ENCODE data around the gene KIAA1586. TPM values are rescaled to one million over a fixed set of nuclear protein-coding genes. Genes with fewer than 3 reads are reported as not detected.

KIAA1586 gene
- total and polyA plus RNA-seq, 9 of the 15 experiments (the other 6 are each of a cell fraction or from before 2014, with no cell fraction given) = 23.4 to 43.6 (median 29.5) TPM

DNA sequence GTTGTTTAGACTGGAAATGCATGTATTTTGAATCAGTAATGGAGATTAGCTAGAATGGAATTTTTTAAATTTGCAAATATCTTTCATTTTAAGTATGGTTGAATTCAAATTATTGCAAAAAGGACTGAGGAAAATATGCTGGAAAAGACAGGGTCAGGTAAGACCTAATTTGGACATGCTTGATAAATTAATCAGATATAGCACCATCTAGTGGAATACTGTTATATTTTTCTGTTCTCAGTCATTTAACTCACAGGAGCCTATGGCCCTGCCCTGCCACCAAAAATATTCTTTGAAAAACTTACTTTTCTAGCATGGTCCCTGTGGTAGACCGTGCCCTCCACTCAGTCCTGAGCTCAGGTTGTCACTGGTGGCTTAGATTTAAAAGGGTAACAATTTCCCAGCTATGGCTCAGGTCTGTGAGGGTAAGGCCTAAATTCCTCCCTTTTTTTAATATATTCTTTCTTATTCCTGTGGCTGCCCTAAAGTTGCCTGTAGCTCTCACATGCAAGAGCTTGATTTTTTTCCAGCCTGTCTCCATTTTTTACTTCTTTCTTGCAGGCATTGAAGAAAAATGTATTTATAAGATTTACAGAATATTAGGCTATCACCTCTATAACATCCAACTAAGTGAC is 25.3 kb upstream of the KIAA1586 start:
- peaks cover 8 to 16% of the 10 kb centered on the region in 2 experiments; a peak in 4 of 5 replicates for H3K4me1 ChIP-seq (replicated peaks in 1 of 2; ENCODE audit: control insufficient read depth in 2 of 2, insufficient read depth in 2 of 2, low read length in 2 of 2)
- in situ Hi-C loops (cut with MboI) = no loop called here
- WGBS (ENCODE audit: insufficient coverage, low coverage, missing lambda C conversion rate) = 0% methylated on average over 1 of the region's 1 CpG
- FAIRE-seq = peak; percentile 46
- H3K27ac ChIP-seq (ENCODE audit: extremely low read depth, low read depth, low read length) = no peak overlapping the region
- no peaks in the 10 kb centered on the region for H3K79me2 ChIP-seq (ENCODE audit: control insufficient read depth, insufficient read depth, low read length)
- H3K27me3 ChIP-seq (ENCODE audit: control insufficient read depth in 2 of 2, insufficient read depth in 2 of 2, low read length in 2 of 2) = no peaks in the 10 kb centered on the region
- H3K9me1 ChIP-seq (ENCODE audit: control insufficient read depth, insufficient read depth, low read length) = no peaks in the 10 kb centered on the region
- no TSS peak for BruUV-seq (replicated peaks)
- no peak overlapping the region for H3K9ac ChIP-seq (ENCODE audit: insufficient read depth in 1 of 2, low read depth in 2 of 2, low read length in 2 of 2)
- intact Hi-C loops (cut with micrococcal nuclease) = loop anchor here (2.0 kb wide), 1 partner anchor 66 kb away; the partner anchor contains the start of gene BEND6
- H2AFZ ChIP-seq (ENCODE audit: low read depth, low read length) = peak overlapping the region; percentile 70
- H3K9me3 ChIP-seq (replicated peaks; ENCODE audit: control insufficient read depth, insufficient read depth, low read depth, low read length) = peaks cover 11% of the 10 kb centered on the region
- H3K4me2 ChIP-seq (ENCODE audit: insufficient read depth, low read length) = no peak overlapping the region
- DNase-seq (ENCODE audit: extremely low read depth in 1 of 4, low spot score in 3 of 4) = peak; percentile 33 to 56 (median 42)
- peak; percentile 76 for ATAC-seq
- ChIA-PET CTCF (ENCODE audit: low intra/inter-chr PET ratio) (interaction anchor here (0.7 to 1.2 kb wide), 3 partner anchors 66 to 119 kb away, joined by 3 to 4 read pairs (median 3); partner anchors contain the start of gene BEND6), POLR2A (no interaction called here)
- H3K36me3 ChIP-seq (ENCODE audit: control insufficient read depth, insufficient read depth, low read length) = no peaks in the 10 kb centered on the region
- no peak overlapping the region for H3K4me3 ChIP-seq
- no peaks in the 10 kb centered on the region for H4K20me1 ChIP-seq (replicated peaks; ENCODE audit: control insufficient read depth, insufficient read depth, low read length)
- TF ChIP-seq ZFPM2 (CRISPR knock-in tag; IDR thresholded peaks at IDR 0.05) (no peak), ZFP36 (IDR thresholded peaks at IDR 0.05; ENCODE audit: low read depth, low read length, partially characterized antibody) (no peak), SRF (CRISPR knock-in tag; IDR thresholded peaks at IDR 0.05) (peak in 1 of 2 experiments; percentile 71; a peak in 1 of 4 replicates), TCFL5 (CRISPR knock-in tag; conservative IDR thresholded peaks at IDR 0.05) (no peak), CTCF (IDR thresholded peaks at IDR 0.05 in 2 of 3, conservative IDR thresholded peaks at IDR 0.05 in 1 of 3; ENCODE audit: insufficient read depth in 2 of 3, low read depth in 1 of 3, low read length in 3 of 3) (peak; percentile 24 to 51 (median 47); a peak in 4 of 6 replicates), NCOA2 (IDR thresholded peaks at IDR 0.05; ENCODE audit: partially characterized antibody in 2 of 2) (no peak), RAD21 (CRISPR knock-in tag; conservative IDR thresholded peaks at IDR 0.05 in 1 of 2, IDR thresholded peaks at IDR 0.05 in 1 of 2) (peak in 1 of 2 experiments; percentile 41; a peak in 3 of 4 replicates), NR1H2 (CRISPR knock-in tag; IDR thresholded peaks at IDR 0.05) (no peak)
- TF ChIP-seq, protein P1, sequence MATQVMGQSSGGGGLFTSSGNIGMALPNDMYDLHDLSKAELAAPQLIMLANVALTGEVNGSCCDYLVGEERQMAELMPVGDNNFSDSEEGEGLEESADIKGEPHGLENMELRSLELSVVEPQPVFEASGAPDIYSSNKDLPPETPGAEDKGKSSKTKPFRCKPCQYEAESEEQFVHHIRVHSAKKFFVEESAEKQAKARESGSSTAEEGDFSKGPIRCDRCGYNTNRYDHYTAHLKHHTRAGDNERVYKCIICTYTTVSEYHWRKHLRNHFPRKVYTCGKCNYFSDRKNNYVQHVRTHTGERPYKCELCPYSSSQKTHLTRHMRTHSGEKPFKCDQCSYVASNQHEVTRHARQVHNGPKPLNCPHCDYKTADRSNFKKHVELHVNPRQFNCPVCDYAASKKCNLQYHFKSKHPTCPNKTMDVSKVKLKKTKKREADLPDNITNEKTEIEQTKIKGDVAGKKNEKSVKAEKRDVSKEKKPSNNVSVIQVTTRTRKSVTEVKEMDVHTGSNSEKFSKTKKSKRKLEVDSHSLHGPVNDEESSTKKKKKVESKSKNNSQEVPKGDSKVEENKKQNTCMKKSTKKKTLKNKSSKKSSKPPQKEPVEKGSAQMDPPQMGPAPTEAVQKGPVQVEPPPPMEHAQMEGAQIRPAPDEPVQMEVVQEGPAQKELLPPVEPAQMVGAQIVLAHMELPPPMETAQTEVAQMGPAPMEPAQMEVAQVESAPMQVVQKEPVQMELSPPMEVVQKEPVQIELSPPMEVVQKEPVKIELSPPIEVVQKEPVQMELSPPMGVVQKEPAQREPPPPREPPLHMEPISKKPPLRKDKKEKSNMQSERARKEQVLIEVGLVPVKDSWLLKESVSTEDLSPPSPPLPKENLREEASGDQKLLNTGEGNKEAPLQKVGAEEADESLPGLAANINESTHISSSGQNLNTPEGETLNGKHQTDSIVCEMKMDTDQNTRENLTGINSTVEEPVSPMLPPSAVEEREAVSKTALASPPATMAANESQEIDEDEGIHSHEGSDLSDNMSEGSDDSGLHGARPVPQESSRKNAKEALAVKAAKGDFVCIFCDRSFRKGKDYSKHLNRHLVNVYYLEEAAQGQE (IDR thresholded peaks at IDR 0.05; ENCODE audit: borderline replicate concordance) = peak; percentile 28; the same call in 1 of the 2 replicates
- TF ChIP-seq, protein P1 (CRISPR knock-in tag; IDR thresholded peaks at IDR 0.05; ENCODE audit: low read depth) = no peak
